Sigmoid colon (tissue), 7 donors: ENCODE measurements around the gene C12orf75. TPM values are rescaled to one million over a fixed set of nuclear protein-coding genes. Genes with fewer than 3 reads are reported as not detected.
"Not testable (repeated sequence)": the region's sequence is repeated elsewhere in the genome, so short reads cannot be mapped to it uniquely, and the experiment has no call there.

Source experiments
- DNase-seq: peaks from one replicate; pipeline ENCODE4 v3.0.0-alpha.2; 2019
- H3K27ac ChIP-seq, 4 donors: fragments of 200-600 bp; sonication (generic); one replicate each; pipeline ENCODE4 v1.5.1; 2016 to 2019; ENCODE audit warnings: mild to moderate bottlenecking in 1 of 4
- H3K27me3 ChIP-seq, 3 donors: fragments of 200-600 bp; sonication (generic); one replicate each; pipeline ENCODE4 v1.5.1; 2019; ENCODE audit warnings: mild to moderate bottlenecking in 1 of 3
- H3K36me3 ChIP-seq, 4 donors: fragments of 200-600 bp; sonication (generic); one replicate each; pipeline ENCODE4 v1.5.1; 2016 to 2019
- H3K4me1 ChIP-seq, 4 donors: fragments of 200-600 bp; sonication (generic); one replicate each; pipeline ENCODE4 v1.5.1; 2017 to 2019
- H3K4me3 ChIP-seq, 4 donors: fragments of 200-600 bp; sonication (generic); one replicate each; pipeline ENCODE4 v1.5.1; 2017 to 2019; ENCODE audit warnings: mild to moderate bottlenecking in 2 of 4, moderate library complexity in 1 of 4
- H3K9me3 ChIP-seq, 4 donors: fragments of 200-600 bp in 3 of 4; sonication (generic) in 3 of 4; one replicate each; pipeline versions ENCODE4 v1.5.1 to v1.6.1; 2013 to 2019
- EP300 ChIP-seq, 4 donors: sonication (generic); formaldehyde crosslinking; IDR thresholded peaks; one replicate each; pipeline ENCODE4 v1.6.1; 2017; ENCODE audit warnings: antibody characterized with exemption in 4 of 4
- POLR2A ChIP-seq, 2 donors: fragments of 450-650 bp; IDR thresholded peaks; one replicate each; pipeline ENCODE4 v1.6.1; 2016; ENCODE audit warnings: antibody characterized with exemption in 2 of 2, mild to moderate bottlenecking in 2 of 2, moderate library complexity in 2 of 2
- POLR2AphosphoS5 ChIP-seq, 4 donors: sonication (generic); formaldehyde crosslinking; IDR thresholded peaks; one replicate each; pipeline ENCODE4 v1.6.1; 2017; ENCODE audit warnings: antibody characterized with exemption in 4 of 4
- WGBS, 2 donors: extraction: QIAGEN DNeasy Blood & Tissue Kit; methylation state at CpG; one replicate each; pipeline ENCODE4 v1.1.7; 2013; 5-methylcytosine and 5-hydroxymethylcytosine counted together
- intact Hi-C: fragments of 100-400 bp; cut with DNase I; formaldehyde crosslinking; loops from one replicate; pipeline ENCODE4 v1.15.1; 2023
- polyA plus RNA-seq, 3 donors: library from polyadenylated mRNA; stranded (reverse); fragments of 200-250 nt; gene quantifications; one replicate each; pipeline ENCODE4 v1.2.3, GENCODE V29; 2013
- total RNA-seq, 4 donors: library from RNA; depleted of rRNA; stranded (reverse); fragments of >200 nt; gene quantifications; one replicate each; pipeline ENCODE4 v1.1.0, GENCODE V29; 2016
- TF ChIP-seq, protein P1 (sequence below), 4 experiments: fragments of 450-650 bp in 3 of 4; fragments of 200-600 bp in 1 of 4; IDR thresholded peaks; one replicate each; pipeline ENCODE4 v1.5.1; 2016 to 2019; ENCODE audit warnings: antibody characterized with exemption in 4 of 4, mild to moderate bottlenecking in 3 of 4, moderate library complexity in 2 of 4
- donor health status: healthy with polysubstance abuse.
- donor health status: Bipolar disorder and iron deficiency.
- donor health status: healthy.

Gene C12orf75
- total and polyA plus RNA-seq, 7 donors: 1.6 to 310 (median 4.4) TPM

DNA sequence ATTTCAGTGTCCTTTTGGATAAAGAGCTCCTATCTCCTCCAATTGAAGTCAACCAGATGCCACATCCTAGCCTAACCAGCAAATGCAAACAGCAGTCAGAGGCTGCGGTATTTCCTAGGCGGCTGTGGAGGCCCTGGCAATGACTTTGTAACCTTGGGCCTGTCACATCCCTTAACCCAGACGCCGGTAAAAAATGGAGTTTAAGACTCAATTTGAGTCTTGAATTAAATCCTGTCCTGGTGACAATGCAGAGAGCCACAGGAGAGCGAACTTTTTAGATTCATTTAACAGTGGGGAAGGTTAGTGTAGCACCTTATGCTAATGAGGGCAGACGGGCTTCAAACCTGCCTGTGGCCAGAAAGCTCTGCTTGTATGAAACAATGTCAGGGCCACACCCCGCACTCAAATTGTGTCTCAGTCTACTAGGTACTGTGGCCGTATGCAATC, 1.3 kb downstream of the C12orf75 start:
- Histone ChIP-seq H3K4me1 (peaks cover 0 to 20% (median 8%) of the 10 kb centered on the region in 4 donors), H3K4me3 (no peak overlapping the region), H3K27ac (no peak overlapping the region), H3K27me3 (peaks cover 0 to 11% (median 0%) of the 10 kb centered on the region in 3 donors), H3K9me3 (no peaks in the 10 kb centered on the region), H3K36me3 (no peaks in the 10 kb centered on the region)
- WGBS, 2 donors: 20 to 53% methylated on average over 8 of the region's 8 CpGs
- TF ChIP-seq, protein P1, sequence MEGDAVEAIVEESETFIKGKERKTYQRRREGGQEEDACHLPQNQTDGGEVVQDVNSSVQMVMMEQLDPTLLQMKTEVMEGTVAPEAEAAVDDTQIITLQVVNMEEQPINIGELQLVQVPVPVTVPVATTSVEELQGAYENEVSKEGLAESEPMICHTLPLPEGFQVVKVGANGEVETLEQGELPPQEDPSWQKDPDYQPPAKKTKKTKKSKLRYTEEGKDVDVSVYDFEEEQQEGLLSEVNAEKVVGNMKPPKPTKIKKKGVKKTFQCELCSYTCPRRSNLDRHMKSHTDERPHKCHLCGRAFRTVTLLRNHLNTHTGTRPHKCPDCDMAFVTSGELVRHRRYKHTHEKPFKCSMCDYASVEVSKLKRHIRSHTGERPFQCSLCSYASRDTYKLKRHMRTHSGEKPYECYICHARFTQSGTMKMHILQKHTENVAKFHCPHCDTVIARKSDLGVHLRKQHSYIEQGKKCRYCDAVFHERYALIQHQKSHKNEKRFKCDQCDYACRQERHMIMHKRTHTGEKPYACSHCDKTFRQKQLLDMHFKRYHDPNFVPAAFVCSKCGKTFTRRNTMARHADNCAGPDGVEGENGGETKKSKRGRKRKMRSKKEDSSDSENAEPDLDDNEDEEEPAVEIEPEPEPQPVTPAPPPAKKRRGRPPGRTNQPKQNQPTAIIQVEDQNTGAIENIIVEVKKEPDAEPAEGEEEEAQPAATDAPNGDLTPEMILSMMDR (IDR thresholded peaks at IDR 0.05): no peak
- TF ChIP-seq POLR2AphosphoS5 (IDR thresholded peaks at IDR 0.05): no peak
- TF ChIP-seq POLR2A (IDR thresholded peaks at IDR 0.05): no peak
- TF ChIP-seq EP300 (IDR thresholded peaks at IDR 0.05): no peak
- no peak for DNase-seq
- intact Hi-C loops: no loop called here

DNA sequence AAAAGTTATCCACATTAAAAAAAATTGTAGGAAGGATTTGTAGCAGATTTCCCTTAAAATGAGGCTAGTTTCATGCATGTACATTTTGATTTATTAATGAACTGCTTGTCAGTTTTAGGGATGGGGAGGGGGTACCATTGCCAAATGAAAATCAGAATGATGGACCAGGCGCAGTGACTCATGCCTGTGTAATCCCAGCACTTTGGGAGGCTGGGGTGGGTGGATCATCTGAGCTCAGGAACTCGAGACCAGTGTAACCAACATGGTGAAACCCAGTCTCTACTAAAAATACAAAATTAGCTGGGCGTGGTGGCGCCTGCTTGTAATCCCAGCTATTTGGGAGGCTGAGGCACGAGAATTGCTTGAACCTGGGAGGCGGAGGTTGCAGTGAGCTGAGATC, 1.8 kb downstream of the C12orf75 start:
- H3K4me3 ChIP-seq, H3K36me3 ChIP-seq, H3K9me3 ChIP-seq, intact Hi-C loops, DNase-seq, H3K27ac ChIP-seq: not testable (repeated sequence)
- H3K4me1 ChIP-seq: peaks cover 0 to 20% (median 8%) of the 10 kb centered on the region in 4 donors
- WGBS, 2 donors: 90 to 92% methylated on average over 6 of the region's 6 CpGs
- peaks cover 0 to 11% (median 0%) of the 10 kb centered on the region in 3 donors for H3K27me3 ChIP-seq

DNA sequence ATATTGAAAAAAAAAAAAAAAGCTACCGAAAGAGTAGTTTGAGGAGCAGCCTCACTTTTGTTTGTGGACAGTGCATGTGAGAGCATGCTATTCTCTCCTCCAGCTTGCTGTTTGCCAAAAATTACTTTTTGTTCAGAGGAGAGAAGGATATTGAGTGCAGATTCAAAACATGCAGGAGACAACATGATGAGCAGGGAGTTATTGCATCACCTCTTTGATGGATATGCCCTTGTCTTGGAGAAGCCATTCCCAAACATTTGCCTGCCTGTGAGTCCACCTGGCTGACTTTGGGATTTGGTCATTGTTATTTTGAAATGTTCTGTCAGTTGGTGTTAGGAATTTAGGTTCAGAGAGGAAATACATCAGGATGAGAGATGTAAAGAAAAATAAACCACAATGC, 2.4 kb downstream of the C12orf75 start:
- TF ChIP-seq POLR2AphosphoS5 (IDR thresholded peaks at IDR 0.05): no peak
- TF ChIP-seq EP300 (IDR thresholded peaks at IDR 0.05): no peak
- TF ChIP-seq, protein P1 (IDR thresholded peaks at IDR 0.05): no peak
- TF ChIP-seq POLR2A (IDR thresholded peaks at IDR 0.05): no peak
- Histone ChIP-seq H3K4me3 (no peak overlapping the region), H3K4me1 (peaks cover 0 to 20% (median 8%) of the 10 kb centered on the region in 4 donors), H3K9me3 (no peaks in the 10 kb centered on the region), H3K36me3 (no peaks in the 10 kb centered on the region), H3K27me3 (peaks cover 0 to 11% (median 0%) of the 10 kb centered on the region in 3 donors), H3K27ac (no peak overlapping the region)
- DNase-seq: no peak
- intact Hi-C loops: no loop called here
- WGBS, 2 donors: 86 to 88% methylated on average over 1 of the region's 1 CpG

DNA sequence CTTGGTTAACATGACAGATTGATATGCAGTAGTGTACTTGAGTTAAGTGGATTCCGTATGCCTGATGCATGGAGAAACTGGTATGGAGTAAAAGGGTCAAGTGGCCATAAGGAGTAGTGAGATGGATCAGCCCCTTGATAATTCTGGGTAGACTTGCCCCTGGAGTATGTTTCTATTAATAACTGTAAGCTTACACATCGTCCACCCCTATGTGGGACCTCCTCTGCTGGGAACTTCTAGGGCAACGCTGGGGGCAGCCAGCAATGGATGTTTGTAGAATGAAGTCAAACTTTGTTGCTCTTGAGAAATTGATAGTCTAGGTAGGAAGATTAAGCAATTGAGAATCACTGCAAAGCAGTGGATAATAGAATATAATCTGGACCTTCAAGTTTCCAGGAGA, 3.5 kb downstream of the C12orf75 start:
- Histone ChIP-seq H3K4me3 (no peak overlapping the region), H3K9me3 (no peaks in the 10 kb centered on the region), H3K27me3 (peaks cover 0 to 11% (median 0%) of the 10 kb centered on the region in 3 donors), H3K4me1 (peaks cover 0 to 20% (median 8%) of the 10 kb centered on the region in 4 donors), H3K27ac (no peak overlapping the region), H3K36me3 (no peaks in the 10 kb centered on the region)
- WGBS, 2 donors: 81 to 91% methylated on average over 3 of the region's 3 CpGs
- intact Hi-C loops: no loop called here
- TF ChIP-seq POLR2A (IDR thresholded peaks at IDR 0.05) (no peak), EP300 (IDR thresholded peaks at IDR 0.05) (no peak), POLR2AphosphoS5 (IDR thresholded peaks at IDR 0.05) (no peak)
- DNase-seq: no peak

DNA sequence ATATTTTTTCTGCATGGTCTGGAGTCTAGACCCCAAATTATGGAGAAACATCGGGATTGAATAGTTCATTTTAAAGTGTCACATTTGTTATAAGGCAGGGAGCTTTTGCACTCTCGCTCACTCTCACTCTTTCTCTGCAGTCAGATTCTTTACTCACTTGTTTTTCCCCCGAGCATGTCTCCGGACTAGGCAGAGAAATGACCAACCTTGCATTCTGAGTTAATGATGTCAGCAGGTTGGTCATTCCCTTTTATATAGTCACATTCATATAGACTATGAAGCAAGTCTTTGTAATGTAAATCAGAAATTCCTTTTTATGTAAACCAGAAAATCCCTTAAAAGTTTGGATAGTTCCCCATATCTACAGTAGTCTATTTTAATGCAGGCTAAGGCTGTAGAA, 4.1 kb downstream of the C12orf75 start:
- Histone ChIP-seq H3K27ac (no peak overlapping the region), H3K9me3 (no peaks in the 10 kb centered on the region), H3K27me3 (peaks cover 0 to 11% (median 0%) of the 10 kb centered on the region in 3 donors), H3K36me3 (no peaks in the 10 kb centered on the region), H3K4me1 (peaks cover 0 to 20% (median 8%) of the 10 kb centered on the region in 4 donors), H3K4me3 (no peak overlapping the region)
- TF ChIP-seq EP300 (IDR thresholded peaks at IDR 0.05) (no peak), POLR2AphosphoS5 (IDR thresholded peaks at IDR 0.05) (no peak), POLR2A (IDR thresholded peaks at IDR 0.05) (no peak)
- TF ChIP-seq, protein P1 (IDR thresholded peaks at IDR 0.05): no peak
- 86 to 95% methylated on average over 4 of the region's 4 CpGs for WGBS, 2 donors
- intact Hi-C loops: no loop called here
- DNase-seq: no peak

DNA sequence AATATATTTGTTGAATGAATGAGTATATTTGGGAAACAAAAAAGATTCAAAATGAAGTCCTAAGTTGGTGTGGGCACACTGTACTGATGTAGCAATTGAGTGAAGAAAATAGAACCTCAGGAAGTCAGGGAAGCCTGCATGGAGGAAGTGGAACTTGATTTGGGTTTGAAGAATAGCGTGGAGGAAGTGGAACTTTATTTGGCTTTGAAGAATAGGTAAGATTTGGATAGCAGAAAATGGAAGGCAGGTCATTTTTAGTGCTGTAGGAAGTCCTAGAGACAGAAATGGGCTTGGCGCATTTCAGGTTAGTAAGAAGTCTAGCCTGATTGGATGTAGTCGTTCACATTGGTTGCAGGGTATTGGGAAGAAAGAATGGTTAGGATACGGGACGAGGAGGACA, 5.4 kb downstream of the C12orf75 start:
- DNase-seq: no peak
- H3K27me3 ChIP-seq: peaks cover 0 to 7% (median 0%) of the 10 kb centered on the region in 3 donors
- peaks cover 0 to 3% (median 0%) of the 10 kb centered on the region in 4 donors for H3K9me3 ChIP-seq
- WGBS, 2 donors: 85 to 90% methylated on average over 5 of the region's 5 CpGs
- TF ChIP-seq, protein P1 (IDR thresholded peaks at IDR 0.05): no peak
- no peaks in the 10 kb centered on the region for H3K36me3 ChIP-seq
- H3K27ac ChIP-seq: no peak overlapping the region
- peaks cover 0 to 9% (median 2%) of the 10 kb centered on the region in 4 donors for H3K4me1 ChIP-seq
- no peak overlapping the region for H3K4me3 ChIP-seq
- intact Hi-C loops: no loop called here
